Measurements from ENCODE around the gene RPTOR.
"Not testable (repeated sequence)": the region's sequence is repeated elsewhere in the genome, so short reads cannot be mapped to it uniquely, and the experiment has no call there.

Gene RPTOR

DNA sequence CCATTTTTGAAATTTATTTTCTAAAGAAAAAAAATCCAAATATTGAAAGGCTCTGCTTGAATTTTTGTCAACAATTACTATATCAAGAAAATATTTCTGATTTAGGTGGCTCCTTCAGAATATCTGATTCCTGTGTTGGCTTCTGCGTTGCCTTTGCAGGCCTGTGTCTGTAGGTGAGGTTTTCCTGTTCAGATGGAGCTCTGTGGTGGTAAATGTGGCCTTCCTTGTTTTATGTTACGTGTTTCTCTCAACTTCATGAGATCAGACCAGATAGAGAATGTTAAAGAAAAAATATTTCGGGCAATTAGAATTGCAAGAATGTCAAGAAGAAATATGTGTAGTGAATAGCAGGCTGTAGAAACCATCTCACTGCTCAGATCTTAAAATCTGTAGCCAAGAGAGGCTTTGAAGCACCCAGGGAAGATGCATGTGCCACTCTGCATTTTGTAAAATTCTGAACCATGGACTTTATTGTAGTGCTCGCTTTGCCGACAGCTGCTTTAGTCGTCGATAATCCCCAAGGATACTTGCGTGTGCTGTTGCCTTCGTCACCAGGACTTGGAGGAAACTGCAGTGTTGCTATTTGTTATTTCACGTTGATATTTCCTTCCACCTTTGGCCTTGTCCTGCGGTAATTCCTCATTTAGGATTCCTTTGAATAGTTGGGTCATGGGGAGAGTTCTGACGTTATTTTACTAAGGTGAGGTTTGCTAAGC, 69.9 kb downstream of the RPTOR start:
- DNase-seq (ENCODE audit: low read depth, low spot score): no peak

DNA sequence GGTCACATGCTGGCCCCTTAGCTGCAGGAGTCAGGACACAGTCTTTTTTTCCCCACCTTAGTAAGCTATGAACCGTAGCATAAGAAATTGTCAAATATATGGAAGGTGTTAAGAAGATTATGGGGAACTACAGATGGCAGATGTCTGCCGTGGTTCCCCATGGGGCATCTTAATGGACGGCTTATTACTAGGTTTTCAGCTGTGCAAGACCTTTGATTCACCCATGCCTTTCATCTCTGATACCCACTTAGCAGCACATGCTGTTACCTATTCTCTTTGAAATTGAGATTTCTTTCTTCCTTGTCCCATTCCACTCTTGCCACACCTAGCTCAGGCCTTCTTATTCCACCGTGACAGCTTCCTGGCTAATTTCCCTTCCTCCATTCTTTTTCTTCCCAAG, 70.7 kb downstream of the RPTOR start:
- DNase-seq (ENCODE audit: low read depth, low spot score): no peak

DNA sequence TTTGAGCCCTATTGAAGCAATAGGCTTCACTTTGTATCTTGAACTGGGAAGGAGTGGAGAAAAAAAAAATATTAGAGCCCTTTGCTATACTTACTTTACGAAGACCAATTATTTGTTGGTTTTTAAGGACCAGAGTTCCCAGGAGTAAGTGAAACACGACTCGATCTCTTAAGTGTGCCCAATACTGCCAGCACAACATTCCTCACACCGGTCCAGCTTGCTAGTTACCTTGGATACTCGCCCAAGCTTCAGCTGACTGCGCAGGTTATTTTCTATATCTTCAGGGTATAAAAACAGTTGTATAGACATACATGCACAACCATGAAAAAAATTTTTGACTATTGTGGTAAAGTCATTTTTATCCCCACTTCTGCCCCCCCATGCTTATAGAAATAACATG, 72.1 kb downstream of the RPTOR start:
- no peak for DNase-seq (ENCODE audit: low read depth, low spot score)

DNA sequence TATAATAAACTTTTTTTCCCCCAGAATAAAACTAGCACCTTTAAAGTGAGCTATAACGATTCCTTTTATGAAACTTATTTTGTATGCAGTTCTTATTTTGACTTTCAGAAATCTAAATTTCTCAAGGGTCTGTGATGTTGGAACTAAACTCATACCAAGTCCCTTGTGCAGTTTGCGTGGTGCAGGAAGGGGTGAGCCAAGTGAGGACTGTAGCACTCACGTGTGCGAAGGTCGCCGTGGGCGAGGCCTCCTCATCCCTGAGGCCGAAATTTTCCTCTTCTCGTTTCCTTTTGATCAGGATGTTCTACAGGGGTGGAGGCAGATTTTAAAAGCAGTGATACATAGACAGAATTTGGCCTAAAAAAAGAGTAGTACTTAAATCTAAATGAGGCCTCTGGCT, 73.7 kb downstream of the RPTOR start:
- DNase-seq (ENCODE audit: low read depth, low spot score): no peak

DNA sequence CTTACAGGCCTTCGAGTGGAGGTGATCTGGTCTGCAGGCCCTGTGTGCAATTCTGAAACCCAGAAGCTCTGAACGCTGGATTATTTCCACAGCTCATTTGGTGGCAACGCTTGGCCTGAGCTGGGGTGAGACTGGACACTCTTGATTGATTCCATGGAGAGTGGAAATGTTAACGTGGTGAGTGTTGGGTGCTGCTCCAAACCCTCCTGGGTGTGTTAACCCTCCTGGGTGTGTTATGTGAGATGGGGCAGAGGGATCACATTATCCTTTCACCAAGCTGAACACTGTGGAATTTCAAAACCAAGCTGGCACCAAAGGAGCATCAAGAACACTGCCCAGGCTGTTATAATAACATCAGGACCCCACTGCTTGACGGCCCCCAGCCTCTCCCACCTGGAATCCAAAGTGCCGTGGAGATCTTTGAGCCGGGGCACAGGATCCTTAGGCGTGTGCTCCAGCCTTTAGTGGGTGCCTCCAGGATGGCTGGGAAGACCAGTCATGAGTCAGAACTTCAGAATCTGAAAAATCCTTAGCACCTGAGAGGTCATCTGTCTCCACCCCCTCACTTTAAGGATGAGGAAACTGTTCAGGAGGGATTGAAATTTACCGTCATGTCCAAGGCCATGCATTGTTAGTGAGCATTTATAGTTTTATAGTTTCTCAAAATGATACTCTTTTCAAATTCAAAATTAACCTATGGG, 75.0 kb downstream of the RPTOR start:
- no peak for DNase-seq (ENCODE audit: low read depth, low spot score)

DNA sequence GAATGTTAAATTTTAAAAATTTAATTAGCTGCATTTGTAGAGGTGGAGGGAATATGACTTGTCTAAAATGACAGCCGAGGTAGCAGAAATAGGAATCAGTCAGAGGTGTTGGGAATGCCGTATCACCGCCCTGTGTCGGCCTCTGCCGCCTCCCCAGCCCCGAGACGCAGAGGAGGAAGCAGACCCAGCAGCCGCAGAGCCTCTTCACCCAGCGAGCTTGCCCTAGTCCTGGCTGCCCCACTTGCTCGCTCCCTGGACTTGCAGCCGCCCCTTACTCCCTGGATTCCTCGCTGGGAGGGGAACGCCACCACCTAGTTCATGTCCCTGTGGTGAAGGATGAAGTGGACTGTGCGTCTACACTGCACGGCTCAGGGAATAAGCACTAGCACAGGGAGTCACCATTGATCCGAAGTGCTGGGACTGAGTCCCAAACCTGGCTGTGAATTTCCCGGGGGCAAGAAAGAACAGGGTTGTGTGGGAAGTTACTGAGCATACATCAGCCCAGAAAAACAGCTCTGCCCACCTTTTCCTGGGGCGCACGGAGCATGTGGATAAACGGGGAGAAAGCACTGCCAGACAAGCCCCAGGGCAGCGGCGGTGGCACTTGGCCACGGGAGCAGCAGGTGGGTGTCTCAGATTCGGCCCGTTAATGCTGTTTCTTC, 76.8 kb downstream of the RPTOR start:
- no peak for DNase-seq (ENCODE audit: low read depth, low spot score)

DNA sequence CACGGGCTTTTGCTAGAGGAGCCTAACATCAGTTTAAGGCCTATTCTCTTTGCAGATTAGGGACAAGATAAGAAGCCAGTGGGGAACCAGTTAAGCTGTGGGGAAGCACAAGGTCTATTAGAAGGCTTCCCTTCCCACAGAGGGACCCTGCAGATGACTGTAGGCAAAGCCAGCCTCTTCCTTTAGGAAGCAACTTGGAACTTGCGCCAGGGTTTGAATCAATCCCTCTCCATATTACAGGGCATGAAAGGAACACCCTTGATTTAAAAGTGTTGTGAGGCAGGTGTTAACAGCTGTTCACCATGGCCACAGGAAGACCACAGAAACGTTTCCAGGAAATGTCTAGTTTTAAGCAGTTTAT, 77.3 kb downstream of the RPTOR start:
- DNase-seq (ENCODE audit: low read depth, low spot score): no peak

DNA sequence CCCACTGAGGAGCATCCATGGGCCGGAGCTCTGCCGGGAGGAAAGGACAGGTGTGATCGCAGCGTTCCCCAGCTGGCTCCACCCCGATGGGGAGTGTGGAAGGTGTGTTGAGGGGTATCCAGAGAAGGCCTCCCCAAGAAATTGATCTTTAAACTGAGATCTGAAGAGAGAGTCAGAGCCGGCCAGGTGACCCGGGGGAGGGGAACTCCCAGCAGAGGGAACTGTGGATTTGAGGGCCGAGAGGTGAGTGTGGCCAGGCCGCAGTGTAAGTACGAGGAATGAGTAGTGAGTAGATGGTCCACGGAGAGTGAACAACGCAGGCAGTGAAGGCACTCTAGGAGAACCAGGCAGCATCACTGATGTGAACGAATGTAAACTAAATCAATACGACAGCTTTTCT, 80.2 kb downstream of the RPTOR start:
- DNase-seq (ENCODE audit: low read depth, low spot score): no peak

DNA sequence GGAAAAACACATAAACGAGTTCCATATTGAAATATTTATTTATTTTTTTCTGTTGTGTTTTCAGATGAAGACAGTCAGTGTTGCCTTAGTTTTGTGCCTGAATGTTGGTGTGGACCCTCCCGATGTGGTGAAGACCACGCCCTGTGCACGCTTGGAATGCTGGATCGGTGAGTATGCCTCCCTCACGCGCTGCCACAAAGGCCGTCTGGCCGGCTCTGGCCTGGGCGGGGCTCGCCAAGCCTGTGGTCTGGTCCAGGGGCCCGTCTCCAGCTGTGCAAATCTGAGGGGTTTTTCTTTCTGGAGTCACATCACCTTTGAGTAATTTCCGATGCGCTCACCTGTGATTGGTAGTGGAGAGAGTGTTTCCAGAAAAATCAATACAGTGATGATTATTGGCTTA, 81.0 kb downstream of the RPTOR start:
- no peak for DNase-seq (ENCODE audit: low read depth, low spot score)

DNA sequence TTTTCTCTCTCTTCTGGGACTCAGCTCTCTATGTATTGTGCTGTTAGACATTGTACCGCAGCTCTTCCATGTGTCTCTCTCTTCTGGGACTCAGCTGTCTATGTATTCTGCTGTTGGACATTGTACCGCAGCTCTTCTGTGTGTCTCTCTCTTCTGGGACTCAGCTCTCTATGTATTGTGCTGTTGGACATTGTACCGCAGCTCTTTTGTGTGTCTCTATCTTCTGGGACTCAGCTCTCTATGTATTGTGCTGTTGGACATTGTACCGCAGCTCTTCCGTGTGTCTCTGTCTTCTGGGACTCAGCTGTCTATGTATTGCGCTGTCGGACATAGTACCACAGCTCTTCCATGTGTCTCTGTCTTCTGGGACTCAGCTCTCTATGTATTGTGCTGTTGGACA, 84.2 kb downstream of the RPTOR start:
- DNase-seq (ENCODE audit: low read depth, low spot score): not testable (repeated sequence)

DNA sequence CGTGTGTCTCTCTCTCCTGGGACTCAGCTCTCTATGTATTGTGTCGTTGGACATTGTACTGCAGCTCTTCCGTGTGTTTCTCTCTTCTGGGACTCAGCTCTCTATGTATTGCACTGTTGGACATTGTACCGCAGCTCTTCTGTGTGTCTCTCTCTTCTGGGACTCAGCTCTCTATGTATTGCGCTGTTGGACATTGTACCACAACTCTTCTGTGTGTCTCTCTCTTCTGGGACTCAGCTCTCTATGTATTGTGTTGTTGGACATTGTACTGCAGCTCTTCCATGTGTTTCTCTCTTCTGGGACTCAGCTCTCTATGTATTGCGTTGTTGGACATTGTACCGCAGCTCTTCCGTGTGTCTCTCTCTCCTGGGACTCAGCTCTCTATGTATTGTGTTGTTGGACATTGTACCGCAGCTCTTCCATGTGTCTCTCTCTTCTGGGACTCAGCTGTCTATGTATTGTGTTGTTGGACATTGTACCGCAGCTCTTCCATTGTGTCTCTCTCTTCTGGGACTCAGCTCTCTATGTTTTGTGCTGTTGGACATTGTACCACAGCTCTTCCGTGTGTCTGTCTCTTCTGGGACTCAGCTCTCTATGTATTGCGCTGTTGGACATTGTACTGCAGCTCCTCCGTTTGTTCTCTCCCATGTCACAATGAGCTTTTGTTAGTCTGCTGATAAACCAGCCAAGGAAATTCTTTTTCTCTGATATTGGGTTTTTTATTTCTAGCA, 84.8 kb downstream of the RPTOR start:
- DNase-seq (ENCODE audit: low read depth, low spot score): no peak

DNA sequence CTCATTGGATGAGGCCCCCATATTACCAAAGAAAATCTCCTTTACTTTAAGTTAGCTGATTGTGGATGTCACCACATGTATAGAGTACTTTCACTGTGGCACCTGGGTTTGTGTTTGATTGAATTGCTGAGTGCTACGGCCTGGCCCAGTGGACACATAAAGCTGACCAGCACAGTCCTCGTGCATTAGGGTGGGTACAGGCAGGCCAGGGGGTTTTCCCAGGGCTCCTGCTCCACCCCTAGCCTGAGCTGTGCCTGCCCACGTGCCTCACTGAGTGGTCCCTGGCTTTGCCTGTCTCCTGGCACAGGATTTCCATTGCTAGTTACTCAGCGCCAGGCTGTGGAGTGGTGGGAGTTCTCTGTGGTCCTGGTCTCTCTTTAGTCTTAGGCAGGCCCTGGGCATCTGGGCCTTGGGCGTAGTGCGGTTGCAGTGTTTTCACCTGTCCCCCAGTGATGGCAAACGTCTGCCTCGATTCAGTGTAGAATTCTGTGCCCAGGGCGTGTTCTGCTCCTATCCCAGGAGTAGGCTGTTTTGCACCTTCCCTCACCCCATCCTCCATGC, 86.0 kb downstream of the RPTOR start:
- DNase-seq (ENCODE audit: low read depth, low spot score): no peak

DNA sequence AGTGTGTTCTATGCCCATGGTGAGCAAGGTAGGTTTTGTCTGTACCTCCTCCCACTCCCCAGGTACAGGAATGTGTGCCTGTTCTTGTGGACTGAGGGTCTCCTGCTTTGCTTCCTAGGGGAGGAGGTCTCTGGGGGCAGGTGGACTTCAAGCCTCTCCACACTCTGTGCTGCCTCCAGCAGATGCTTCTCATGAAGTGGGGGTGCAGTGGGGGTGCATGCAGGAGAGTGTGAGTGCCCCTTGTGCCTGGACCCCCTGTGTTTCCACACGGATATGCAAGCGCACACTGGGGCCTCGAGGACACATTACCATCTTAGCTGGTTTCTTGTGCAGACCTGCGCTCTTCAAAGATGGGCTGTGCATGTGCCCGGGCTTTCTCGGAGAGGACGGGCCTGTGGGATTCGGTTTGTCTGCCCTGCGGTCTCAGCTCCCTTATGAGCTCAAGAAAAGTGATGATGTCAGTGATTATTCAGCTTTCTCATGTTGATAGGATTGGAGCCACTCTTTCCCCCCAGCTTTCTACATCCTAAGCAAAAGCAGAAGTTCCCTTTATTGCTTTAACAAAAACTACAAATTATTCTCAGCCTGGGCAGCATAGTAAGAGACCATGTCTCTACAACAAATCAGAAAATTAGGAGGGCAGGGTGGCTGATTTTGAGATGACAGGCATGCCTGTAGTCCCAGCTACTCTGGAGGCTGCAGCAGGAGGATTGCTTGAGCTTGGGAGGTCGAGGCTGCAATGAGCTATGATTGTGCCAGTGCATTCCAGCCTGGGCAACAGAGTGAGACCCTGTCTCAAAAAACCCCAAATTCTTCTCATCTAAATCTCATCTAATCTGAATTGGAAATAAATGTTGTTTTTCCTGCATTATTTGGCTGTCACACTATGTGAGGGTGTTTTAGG, 86.8 kb downstream of the RPTOR start:
- no peak for DNase-seq (ENCODE audit: low read depth, low spot score)

DNA sequence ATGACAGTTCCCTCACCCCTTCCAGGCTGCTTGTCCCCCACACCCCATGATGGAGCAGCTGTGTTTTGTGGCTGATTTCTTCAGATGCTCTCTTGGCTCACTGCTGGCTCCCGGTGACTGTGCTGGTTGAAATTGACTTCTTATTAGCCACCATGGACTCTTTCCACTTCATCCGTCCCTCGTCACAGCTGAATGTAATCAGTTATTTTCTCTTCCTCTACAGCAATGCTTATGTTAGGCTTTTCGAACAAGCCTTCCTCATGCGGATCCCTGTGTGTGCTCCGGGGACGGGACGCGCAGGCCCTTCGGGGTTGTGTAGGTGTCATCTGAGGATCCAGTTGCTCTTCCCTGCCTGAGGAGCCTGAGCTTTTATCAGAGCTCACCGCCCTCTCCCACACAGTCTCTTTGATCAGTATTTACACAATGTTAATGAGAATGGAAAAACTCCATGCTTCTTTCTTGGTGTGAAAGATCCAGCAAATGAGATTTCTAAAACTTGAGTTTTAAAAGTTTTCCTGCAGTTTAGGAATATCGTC, 87.5 kb downstream of the RPTOR start:
- no peak for DNase-seq (ENCODE audit: low read depth, low spot score)

DNA sequence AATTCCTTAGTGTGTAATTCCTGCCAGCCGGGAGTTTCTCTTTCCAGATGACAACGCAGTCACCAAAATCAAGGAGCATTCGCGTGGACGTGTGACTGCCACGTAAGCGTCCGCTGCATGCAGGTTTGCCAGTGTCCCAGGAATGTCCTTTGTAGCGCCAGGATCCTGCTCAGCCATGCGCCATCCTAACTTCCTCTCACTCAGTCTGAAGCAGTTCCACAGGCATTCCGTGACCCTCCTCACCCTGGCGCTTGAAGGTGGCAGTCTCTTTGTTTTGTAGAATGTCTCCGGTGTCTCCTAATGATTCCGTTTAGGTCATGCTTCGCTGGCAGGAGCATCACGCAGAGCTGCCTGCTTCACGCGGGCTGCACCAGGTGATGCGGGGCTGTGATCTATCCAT, 88.6 kb downstream of the RPTOR start:
- DNase-seq (ENCODE audit: low read depth, low spot score): no peak

DNA sequence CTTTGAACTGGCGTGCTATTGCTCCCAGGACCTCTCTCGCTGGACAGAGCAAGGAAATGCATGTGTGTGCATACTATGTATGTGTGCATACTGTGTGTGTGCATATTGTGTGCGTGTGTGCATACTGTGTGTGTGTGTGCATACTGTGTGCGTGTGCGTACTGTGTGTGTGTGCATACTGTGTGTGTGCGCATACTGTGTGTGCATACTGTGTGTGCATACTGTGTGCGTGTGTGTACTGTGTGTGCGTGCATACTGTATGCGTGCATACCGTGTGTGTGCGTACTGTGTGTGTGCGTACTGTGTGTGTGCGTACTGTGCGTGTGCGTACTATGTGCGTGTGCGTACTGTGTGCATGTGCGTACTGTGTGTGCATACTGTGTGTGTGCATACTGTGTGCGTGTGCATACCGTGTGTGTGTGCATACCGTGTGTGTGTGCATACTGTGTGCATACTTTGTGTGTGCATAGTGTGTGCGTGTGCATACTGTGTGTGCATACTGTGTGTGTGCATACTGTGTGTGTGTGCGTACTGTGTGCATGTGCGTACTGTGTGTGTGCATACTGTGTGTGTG, 89.4 kb downstream of the RPTOR start:
- no peak for DNase-seq (ENCODE audit: low read depth, low spot score)

DNA sequence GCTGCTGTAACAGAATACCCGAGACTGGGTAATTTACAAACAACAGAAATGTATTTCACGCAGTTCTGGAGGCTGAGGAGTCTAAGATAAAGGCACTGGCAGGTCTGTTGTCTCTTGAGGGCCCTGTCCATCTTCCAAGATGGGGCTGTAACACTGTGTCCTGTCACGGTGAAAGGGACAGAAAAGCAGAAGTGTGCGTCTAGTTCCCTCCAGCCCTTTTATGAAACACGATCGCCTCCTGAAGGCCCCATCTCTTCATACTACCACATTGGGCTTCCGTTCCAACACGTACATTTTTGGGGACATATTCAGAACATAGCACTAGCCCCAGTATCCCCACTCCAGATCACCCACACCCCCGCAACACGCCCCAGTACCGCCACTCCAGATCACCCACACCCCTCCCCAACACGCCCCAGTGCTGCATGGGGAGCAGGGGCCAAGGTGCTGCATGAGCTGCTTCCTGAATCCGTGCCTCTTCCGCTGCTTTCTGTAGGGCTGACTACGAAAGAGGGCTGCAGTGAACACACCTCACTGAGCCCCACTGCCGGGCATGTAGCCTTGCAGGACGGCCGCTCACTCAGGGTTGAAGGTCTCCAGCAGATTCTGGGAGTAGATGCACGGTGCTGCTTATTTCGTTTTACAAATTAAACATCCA, 91.9 kb downstream of the RPTOR start:
- no peak for DNase-seq (ENCODE audit: low read depth, low spot score)

DNA sequence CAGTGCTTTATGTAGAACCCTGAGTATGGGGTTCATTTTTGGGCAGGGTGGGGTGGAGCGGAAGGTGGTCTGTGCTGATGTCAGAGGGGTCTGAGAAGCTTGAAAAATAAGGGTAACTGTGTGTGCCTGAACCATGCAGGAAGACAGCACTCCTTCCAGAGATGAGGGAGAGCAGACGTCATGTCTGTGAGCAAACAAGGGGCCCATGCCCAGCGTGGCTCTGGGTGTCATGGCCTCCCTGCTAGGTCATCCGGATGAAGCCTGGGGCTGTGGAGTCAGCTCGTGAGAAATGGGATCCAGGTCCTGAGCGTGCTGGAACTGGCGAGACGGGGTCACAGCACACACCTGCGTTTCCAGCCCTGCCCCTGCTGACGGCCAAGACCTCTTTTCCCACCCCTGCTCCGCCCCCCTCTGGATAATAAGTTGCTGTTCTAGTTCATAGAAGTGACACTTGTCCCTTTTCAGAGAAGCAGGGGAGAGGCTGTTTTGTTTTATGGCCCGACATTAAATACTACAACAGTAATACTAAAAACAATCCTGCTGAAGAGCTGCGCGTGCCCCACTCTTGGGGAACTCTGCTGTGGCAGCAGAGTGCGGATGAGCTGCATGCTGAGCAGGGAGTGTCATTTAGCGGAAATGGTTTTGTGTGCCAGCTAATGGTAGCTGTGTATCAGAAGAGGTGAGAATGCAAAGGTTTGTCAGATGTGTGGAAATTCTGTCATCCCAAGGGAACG, 92.6 kb downstream of the RPTOR start:
- no peak for DNase-seq (ENCODE audit: low read depth, low spot score)

DNA sequence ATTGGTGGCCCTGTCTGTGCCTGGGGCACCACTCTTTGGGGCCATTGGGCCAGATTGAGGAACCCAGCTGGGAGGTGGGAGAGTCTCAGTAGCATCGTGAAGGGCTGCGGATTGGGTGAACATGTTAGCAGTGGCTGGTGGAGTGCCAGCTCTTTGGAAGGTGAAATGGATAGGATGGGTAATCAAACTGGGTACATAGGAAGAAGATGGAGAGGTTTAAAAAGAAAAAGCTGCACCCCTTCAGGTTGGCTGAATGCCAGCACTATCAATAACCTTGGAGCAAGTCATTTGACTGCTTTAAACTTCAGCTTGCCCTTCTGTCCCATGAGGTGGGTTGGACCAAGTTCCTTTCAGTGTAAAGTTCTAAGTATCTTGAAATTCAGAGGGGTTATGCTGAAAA, 95.0 kb downstream of the RPTOR start:
- DNase-seq (ENCODE audit: low read depth, low spot score): no peak
